Activated naive CD4-positive, alpha-beta T cell treated with anti-CD3 and anti-CD28 coated beads for 36 hours (primary cell): ENCODE measurements around the gene NEURL1. TPM values are rescaled to one million over a fixed set of nuclear protein-coding genes. Genes with fewer than 3 reads are reported as not detected.

ENCODE experiments used
- CTCF ChIA-PET: fragments of 350-600 bp; sonication (Branson Sonifier 250); formaldehyde crosslinking; loops from one replicate; lab custom pipeline; 2021; ENCODE audit warnings: antibody characterized with exemption; lab: Charles Lee
- DNase-seq: peaks from one replicate; pipeline ENCODE4 v3.0.0-alpha.2; 2020
- H3K27ac Mint-ChIP-seq: one replicate; pipeline ENCODE4 v1.8.0; 2021; ENCODE audit warnings: mild to moderate bottlenecking, mixed read lengths
- H3K27me3 Mint-ChIP-seq: one replicate; pipeline ENCODE4 v1.8.0; 2021; ENCODE audit warnings: low read depth, mixed read lengths
- H3K36me3 Mint-ChIP-seq: one replicate; pipeline ENCODE4 v1.8.0; 2021; ENCODE audit warnings: low read depth, mixed read lengths
- H3K4me1 Mint-ChIP-seq: one replicate; pipeline ENCODE4 v1.8.0; 2021; ENCODE audit warnings: low read depth, mixed read lengths
- H3K4me3 Mint-ChIP-seq: one replicate; pipeline ENCODE4 v1.8.0; 2021; ENCODE audit warnings: mild to moderate bottlenecking, moderate library complexity, mixed read lengths
- H3K9me3 Mint-ChIP-seq: one replicate; pipeline ENCODE4 v1.8.0; 2021; ENCODE audit warnings: mixed read lengths
- intact Hi-C: fragments of 100-400 bp; cut with micrococcal nuclease; formaldehyde crosslinking; loops from one replicate; pipeline ENCODE4 v1.15.1; 2023
- total RNA-seq, 2 experiments: library from RNA; stranded (reverse); gene quantifications; one replicate each; pipeline ENCODE4 v1.2.3, GENCODE V29; 2021

The NEURL1 gene
- total RNA-seq, 2 experiments from 2014 or later, result 1.3 to 1.6 TPM

GRCh38 chr10:103612462-103613365, 119.2 kb downstream of the NEURL1 start:
- peaks cover 3% of the 10 kb centered on the region for H3K36me3 Mint-ChIP-seq
- H3K27ac Mint-ChIP-seq, result no peak overlapping the region
- H3K9me3 Mint-ChIP-seq, result no peaks in the 10 kb centered on the region
- no peaks in the 10 kb centered on the region for H3K27me3 Mint-ChIP-seq
- H3K4me3 Mint-ChIP-seq, result no peak overlapping the region
- intact Hi-C loops, result no loop called here
- DNase-seq, result no peak
- CTCF ChIA-PET, result interaction anchor here (1.0 to 3.4 kb wide), 6 partner anchors 20 to 84 kb away, joined by 3 to 20 read pairs (median 4); no protein-coding TSS in a partner anchor
- no peaks in the 10 kb centered on the region for H3K4me1 Mint-ChIP-seq

DNA sequence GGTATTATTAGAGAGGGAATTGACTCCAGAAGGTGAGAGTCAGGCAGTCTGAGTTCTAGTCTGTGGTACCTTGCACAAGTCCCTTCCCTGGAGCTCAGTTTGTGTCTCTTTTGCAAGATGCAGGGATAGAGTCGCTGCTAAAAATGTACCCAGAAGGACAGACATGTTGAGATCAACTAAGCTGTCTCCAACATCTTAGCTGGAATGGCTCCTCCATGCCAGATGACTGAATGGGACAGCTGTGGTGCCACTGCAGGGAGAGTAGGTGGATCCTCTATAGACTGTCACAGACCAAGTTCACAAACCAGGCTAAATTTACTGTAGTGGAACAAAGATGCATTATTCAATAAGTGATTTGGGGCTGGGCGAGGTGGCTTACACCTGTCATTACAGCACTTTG, 120.1 kb downstream of the NEURL1 start:
- DNase-seq, result no peak
- CTCF ChIA-PET, result interaction anchor here (1.3 kb wide), 2 partner anchors 8 to 73 kb away, joined by 5 to 6 read pairs; no protein-coding TSS in a partner anchor

DNA sequence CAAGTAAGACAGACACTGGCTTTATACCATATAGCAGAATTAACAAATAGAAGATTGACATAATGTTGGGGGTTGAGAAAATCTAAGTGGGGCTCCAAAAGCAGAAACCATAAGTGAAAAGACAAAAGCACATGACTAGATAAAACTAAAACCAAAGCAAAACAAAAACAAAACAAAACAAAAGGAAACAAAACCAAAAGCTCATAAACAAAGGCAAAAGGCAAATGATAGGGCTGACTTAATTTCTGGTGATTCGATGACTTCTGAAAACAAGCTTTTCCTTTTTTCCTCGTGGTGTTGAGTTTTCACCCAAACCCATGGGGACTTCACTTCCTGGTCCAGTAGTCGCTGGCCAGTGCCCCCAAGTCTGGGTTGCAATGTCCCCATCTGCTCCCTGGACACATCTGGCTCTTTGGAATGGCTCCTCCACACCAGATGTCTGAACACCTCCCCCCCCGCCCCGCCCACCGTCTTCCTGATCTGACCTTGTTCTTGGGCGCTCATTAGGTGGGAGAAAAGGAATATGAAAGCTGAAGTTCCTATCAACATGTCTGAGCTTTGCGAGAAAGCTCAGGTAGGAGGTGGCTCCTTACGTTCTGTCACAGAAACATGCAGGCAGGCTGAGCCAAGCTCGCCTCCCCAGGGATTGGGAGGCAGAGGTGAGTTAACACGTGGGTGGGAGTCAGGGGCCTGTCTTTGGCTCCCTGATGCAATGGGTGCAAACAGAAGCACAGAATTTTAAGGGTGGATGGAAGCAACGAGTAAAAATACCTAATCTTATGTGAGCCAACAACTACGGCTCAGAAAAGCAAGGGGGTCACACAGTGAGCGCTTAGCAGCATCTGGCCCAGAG, 121.0 kb downstream of the NEURL1 start:
- CTCF ChIA-PET, result interaction anchor here (1.3 kb wide), 2 partner anchors 9 to 72 kb away, joined by 5 to 6 read pairs; no protein-coding TSS in a partner anchor
- Mint-ChIP-seq H3K36me3 (peaks cover 1% of the 10 kb centered on the region), H3K27ac (no peak overlapping the region), H3K9me3 (no peaks in the 10 kb centered on the region), H3K4me1 (no peaks in the 10 kb centered on the region), H3K4me3 (no peak overlapping the region), H3K27me3 (no peaks in the 10 kb centered on the region)
- no peak for DNase-seq
- intact Hi-C loops, result no loop called here

More for the DNA sequence above, 120.1 kb downstream of the NEURL1 start:
- Mint-ChIP-seq H3K36me3 (peaks cover 1% of the 10 kb centered on the region), H3K27ac (no peak overlapping the region), H3K4me3 (no peak overlapping the region), H3K9me3 (no peaks in the 10 kb centered on the region), H3K27me3 (no peaks in the 10 kb centered on the region), H3K4me1 (no peaks in the 10 kb centered on the region)
- intact Hi-C loops, result no loop called here

- Mint-ChIP-seq H3K9me3 (no peaks in the 10 kb centered on the region), H3K36me3 (peaks cover 1% of the 10 kb centered on the region), H3K27me3 (no peaks in the 10 kb centered on the region), H3K27ac (no peak overlapping the region), H3K4me1 (no peaks in the 10 kb centered on the region), H3K4me3 (no peak overlapping the region)
- CTCF ChIA-PET, result interaction anchor here (1.1 kb wide), 1 partner anchor 69 kb away, joined by 3 read pairs; no protein-coding TSS in a partner anchor
- DNase-seq, result no peak
- intact Hi-C loops, result no loop called here
These were observed 123.4 kb downstream of the NEURL1 start for GRCh38 chr10:103616705-103617601.

DNA sequence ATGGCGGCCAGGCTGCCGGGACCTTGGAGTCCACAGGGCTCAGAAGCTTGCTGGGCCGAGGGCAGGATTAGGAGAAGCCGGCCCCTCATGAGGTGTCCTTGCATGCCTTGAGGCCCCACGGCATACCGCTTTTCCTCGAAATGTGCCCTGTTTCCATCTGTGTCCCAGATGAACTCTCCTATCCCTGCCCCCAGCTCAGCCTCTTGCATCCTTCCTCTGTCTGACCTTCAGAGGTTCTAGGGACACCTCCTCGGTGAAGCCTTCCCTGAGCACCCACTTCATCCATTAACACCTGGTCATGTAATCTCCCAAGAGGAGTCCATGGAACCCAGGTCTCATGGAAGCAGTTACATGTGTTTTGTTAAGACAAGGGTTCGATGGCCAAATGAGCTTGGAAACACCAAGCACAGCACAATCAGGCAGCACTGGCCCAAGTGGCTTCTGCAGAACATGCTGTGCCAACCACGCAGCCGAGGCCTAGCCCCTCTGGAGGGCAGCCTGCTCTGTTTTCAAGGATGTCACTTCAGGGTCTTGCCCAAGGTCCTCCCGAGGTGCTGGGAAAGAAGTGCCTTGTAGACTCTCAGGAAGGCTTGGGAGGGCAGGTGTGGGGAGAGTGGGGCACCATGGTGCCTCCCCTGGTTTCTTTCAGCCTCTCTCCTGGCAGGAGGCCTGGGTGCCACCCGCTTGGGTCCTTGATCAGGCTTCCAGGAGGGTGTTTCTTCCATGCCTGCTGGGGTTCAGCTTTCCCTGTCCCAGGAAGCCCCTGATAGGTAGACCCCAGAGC, 124.3 kb downstream of the NEURL1 start:
- no peak for DNase-seq
- no peaks in the 10 kb centered on the region for H3K4me1 Mint-ChIP-seq
- CTCF ChIA-PET, result interaction anchor here (0.6 to 2.9 kb wide), 2 partner anchors 49 to 68 kb away, joined by 5 to 12 read pairs; no protein-coding TSS in a partner anchor
- intact Hi-C loops, result no loop called here
- no peak overlapping the region for H3K27ac Mint-ChIP-seq
- H3K9me3 Mint-ChIP-seq, result no peaks in the 10 kb centered on the region
- peaks cover 1% of the 10 kb centered on the region for H3K36me3 Mint-ChIP-seq
- H3K4me3 Mint-ChIP-seq, result no peak overlapping the region
- H3K27me3 Mint-ChIP-seq, result no peaks in the 10 kb centered on the region

DNA sequence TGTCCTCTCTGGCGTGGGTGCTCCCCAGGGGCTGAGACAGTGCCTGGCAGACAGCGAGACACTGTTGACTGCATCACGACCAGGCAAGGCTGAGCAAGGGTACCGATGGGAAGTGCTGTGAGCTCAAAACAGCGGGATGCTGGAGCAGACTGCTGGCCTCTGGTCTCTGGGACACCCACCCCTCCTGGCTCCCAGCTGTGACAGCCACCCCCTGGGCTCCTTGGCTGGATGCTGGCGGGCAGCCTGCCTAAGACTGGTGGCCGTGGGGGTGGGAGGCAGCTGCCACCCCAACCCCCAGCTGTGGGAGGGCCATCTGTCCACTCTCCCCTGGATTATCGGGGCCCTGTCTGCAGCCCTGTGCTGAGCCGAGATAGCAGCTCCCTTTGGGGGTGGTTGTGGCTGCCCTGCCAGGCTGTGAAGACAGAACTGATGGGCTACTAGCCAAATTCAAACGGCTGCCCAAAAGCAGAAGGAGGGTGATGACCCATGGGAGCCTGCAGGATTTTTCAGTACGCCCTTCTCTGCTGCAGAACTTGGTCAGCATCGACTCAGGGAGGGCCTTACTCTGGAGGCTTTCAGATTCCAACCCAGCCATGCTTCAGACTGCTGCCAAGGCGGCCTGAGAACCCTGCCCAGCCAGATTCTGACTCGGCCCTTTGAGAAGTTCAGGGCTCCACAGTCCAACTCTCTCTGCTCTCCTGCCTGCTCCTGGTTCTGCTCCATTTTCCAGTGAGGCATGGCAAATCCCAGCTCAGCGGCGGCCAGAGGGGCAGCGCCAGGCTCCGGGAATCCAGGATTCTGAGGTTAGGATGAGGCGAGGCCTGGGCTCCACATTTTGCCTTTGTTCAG, 125.3 kb downstream of the NEURL1 start:
- intact Hi-C loops, result no loop called here
- CTCF ChIA-PET, result interaction anchor here (2.9 kb wide), 1 partner anchor 67 kb away, joined by 12 read pairs; no protein-coding TSS in a partner anchor
- DNase-seq, result no peak
- no peaks in the 10 kb centered on the region for H3K4me1 Mint-ChIP-seq
- no peaks in the 10 kb centered on the region for H3K9me3 Mint-ChIP-seq
- no peak overlapping the region for H3K4me3 Mint-ChIP-seq
- peaks cover 1% of the 10 kb centered on the region for H3K36me3 Mint-ChIP-seq
- H3K27ac Mint-ChIP-seq, result no peak overlapping the region
- no peaks in the 10 kb centered on the region for H3K27me3 Mint-ChIP-seq

- peaks cover 1% of the 10 kb centered on the region for H3K36me3 Mint-ChIP-seq
- no peak overlapping the region for H3K27ac Mint-ChIP-seq
- H3K4me3 Mint-ChIP-seq, result no peak overlapping the region
- H3K9me3 Mint-ChIP-seq, result no peaks in the 10 kb centered on the region
- CTCF ChIA-PET, result interaction anchor here (2.9 kb wide), 1 partner anchor 66 kb away, joined by 12 read pairs; no protein-coding TSS in a partner anchor
- H3K4me1 Mint-ChIP-seq, result no peaks in the 10 kb centered on the region
- intact Hi-C loops, result no loop called here
- no peaks in the 10 kb centered on the region for H3K27me3 Mint-ChIP-seq
- no peak for DNase-seq
These were observed 126.2 kb downstream of the NEURL1 start for GRCh38 chr10:103619424-103620351.

- no peak overlapping the region for H3K4me3 Mint-ChIP-seq
- intact Hi-C loops, result no loop called here
- CTCF ChIA-PET, result interaction anchor here (2.9 kb wide), 1 partner anchor 66 kb away, joined by 12 read pairs; no protein-coding TSS in a partner anchor
These were observed 126.8 kb downstream of the NEURL1 start for GRCh38 chr10:103620352-103620740.

GRCh38 chr10:103620891-103621782, 127.6 kb downstream of the NEURL1 start:
- Mint-ChIP-seq H3K27me3 (no peaks in the 10 kb centered on the region), H3K4me3 (no peak overlapping the region), H3K27ac (no peak overlapping the region), H3K9me3 (no peaks in the 10 kb centered on the region), H3K36me3 (peaks cover 1% of the 10 kb centered on the region), H3K4me1 (no peaks in the 10 kb centered on the region)
- CTCF ChIA-PET, result interaction anchor here (0.5 kb wide), 1 partner anchor 60 kb away, joined by 3 read pairs; no protein-coding TSS in a partner anchor
- DNase-seq, result no peak
- intact Hi-C loops, result no loop called here

More at GRCh38 chr10:103620352-103620740, 126.8 kb downstream of the NEURL1 start:
- H3K27ac Mint-ChIP-seq, result no peak overlapping the region
- no peak for DNase-seq
- H3K4me1 Mint-ChIP-seq, result no peaks in the 10 kb centered on the region
- peaks cover 1% of the 10 kb centered on the region for H3K36me3 Mint-ChIP-seq
- no peaks in the 10 kb centered on the region for H3K27me3 Mint-ChIP-seq
- H3K9me3 Mint-ChIP-seq, result no peaks in the 10 kb centered on the region
